ENCODE results near the gene VAMP2. TPM values are rescaled to one million over a fixed set of nuclear protein-coding genes. Genes with fewer than 3 reads are reported as not detected.

The VAMP2 gene
- total and polyA plus RNA-seq, 9 donors, result 35.5 to 233 (median 118) TPM

DNA sequence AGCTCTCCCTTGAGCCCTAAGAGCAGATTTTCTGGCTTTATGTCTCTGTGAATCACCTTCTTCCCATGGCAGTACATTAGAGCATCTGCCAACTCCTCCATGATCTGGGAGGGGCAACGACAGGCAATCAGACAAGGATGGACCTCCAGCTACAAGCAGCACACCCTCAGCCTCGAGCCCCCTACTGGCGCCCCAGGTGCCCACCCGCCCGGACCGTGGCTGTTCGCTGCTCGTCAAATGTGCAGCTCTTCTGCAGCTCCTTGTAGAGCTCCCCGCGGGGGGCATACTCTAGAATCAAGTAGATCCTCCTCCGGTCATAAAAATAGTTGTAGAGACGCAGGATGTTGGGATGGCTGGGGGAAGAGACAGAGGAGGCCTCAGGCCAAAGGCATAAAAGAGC lies 43.8 kb upstream of the VAMP2 start:
- no peak for DNase-seq
- no peaks in the 10 kb centered on the region for H3K36me3 ChIP-seq
- intact Hi-C loops (cut with DNase I), result no loop called here
- no peak overlapping the region for H3K4me3 ChIP-seq
- H3K27ac ChIP-seq, result no peak overlapping the region
- H3K27me3 ChIP-seq, result no peaks in the 10 kb centered on the region
- H3K4me1 ChIP-seq (ENCODE audit: insufficient read depth), result peaks cover 6% of the 10 kb centered on the region
- 85 to 89% (median 88%) methylated on average over 12 of the region's 12 CpGs for WGBS, 3 donors
- no peaks in the 10 kb centered on the region for H3K9me3 ChIP-seq
- TF ChIP-seq EP300 (IDR thresholded peaks at IDR 0.05) (no peak), POLR2A (IDR thresholded peaks at IDR 0.05) (no peak)
- TF ChIP-seq, protein P1, sequence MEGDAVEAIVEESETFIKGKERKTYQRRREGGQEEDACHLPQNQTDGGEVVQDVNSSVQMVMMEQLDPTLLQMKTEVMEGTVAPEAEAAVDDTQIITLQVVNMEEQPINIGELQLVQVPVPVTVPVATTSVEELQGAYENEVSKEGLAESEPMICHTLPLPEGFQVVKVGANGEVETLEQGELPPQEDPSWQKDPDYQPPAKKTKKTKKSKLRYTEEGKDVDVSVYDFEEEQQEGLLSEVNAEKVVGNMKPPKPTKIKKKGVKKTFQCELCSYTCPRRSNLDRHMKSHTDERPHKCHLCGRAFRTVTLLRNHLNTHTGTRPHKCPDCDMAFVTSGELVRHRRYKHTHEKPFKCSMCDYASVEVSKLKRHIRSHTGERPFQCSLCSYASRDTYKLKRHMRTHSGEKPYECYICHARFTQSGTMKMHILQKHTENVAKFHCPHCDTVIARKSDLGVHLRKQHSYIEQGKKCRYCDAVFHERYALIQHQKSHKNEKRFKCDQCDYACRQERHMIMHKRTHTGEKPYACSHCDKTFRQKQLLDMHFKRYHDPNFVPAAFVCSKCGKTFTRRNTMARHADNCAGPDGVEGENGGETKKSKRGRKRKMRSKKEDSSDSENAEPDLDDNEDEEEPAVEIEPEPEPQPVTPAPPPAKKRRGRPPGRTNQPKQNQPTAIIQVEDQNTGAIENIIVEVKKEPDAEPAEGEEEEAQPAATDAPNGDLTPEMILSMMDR (IDR thresholded peaks at IDR 0.05), result no peak

DNA sequence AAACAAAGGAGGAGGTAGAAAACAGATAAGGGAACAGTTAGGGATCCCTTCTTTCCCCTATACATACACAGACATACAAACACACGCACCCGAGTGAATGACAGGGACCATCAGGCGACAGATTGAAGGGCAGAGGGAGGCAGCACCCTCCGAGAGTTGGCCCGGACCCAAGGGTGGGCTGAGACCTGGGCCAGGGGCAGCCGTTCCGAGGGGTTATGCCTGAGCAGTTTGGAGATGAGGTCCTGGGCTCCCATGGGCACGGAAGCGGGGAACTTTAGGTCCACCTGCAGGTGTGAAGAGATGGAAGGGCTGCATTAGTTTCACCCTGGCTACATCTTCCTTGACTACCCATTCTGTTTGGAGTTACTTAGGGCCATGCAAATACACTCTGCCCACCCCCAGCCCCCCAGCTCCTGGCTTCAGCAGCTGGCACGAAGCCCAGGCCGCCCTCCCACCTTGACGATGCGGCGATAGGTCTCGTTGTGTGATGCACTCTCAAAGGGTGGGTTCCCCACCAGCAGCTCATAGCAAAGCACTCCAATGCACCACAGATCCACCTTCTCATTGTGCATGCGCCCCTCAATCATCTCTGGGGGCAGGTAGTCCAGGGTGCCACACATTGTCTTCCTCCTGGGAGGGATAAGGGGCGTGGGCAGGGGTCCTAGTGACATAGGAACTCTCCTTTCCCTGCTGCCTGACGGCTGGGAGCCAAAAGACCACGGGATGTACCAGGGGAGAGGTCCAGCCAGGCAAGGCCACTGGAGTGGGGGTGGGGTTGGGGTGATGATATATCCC lies 42.2 kb upstream of the VAMP2 start:
- H3K4me1 ChIP-seq (ENCODE audit: insufficient read depth), result peaks cover 2% of the 10 kb centered on the region
- H3K9me3 ChIP-seq, result no peaks in the 10 kb centered on the region
- TF ChIP-seq, protein P1 (IDR thresholded peaks at IDR 0.05), result no peak
- TF ChIP-seq POLR2A (IDR thresholded peaks at IDR 0.05), result no peak
- no peak for TF ChIP-seq EP300 (IDR thresholded peaks at IDR 0.05)
- no peak overlapping the region for H3K27ac ChIP-seq
- no peak for DNase-seq
- no peaks in the 10 kb centered on the region for H3K36me3 ChIP-seq
- WGBS, 3 donors, result 82 to 88% (median 82%) methylated on average over 19 of the region's 19 CpGs
- no peaks in the 10 kb centered on the region for H3K27me3 ChIP-seq
- H3K4me3 ChIP-seq, result no peak overlapping the region
- intact Hi-C loops (cut with DNase I), result no loop called here

DNA sequence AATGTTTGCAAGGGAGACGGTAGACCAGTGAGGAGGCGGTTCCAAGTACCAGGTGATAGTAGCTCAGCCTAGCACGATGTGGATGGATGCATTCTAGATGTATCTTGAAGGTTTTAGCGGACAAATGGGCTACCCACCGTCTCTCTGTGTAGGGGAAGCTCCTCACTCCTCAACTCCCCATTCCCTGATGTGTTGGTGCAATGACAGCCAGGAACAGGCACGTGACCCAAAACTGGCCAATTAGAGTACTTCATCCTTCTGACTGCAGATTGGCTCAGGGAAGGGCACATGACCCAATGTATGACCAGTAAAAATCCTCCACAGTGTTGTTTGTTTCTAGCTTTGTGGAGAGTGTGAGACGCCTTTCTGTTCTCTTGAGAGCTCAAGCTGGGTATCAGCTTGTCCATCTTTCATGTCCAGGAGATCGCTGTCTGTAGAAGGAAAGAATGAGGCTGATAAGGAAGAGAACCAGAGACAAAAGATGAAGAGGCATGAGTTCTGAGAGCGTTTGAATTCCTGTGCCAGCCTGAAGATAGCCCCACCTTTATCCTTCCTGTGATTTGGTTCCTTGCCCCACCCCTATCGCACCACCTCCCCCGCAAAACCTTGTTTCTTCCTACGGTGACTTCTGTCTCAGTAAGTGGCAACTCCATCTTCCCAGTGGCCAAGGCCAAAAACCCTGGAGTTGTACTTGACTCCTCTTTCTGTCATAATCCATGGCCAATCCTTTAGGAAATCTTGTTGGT lies 29.5 kb upstream of the VAMP2 start:
- no peaks in the 10 kb centered on the region for H3K9me3 ChIP-seq
- no peaks in the 10 kb centered on the region for H3K36me3 ChIP-seq
- H3K4me1 ChIP-seq (ENCODE audit: insufficient read depth), result peaks cover 16% of the 10 kb centered on the region
- no peaks in the 10 kb centered on the region for H3K27me3 ChIP-seq
- intact Hi-C loops (cut with DNase I), result no loop called here
- 5 to 7% (median 7%) methylated on average over 12 of the region's 12 CpGs for WGBS, 3 donors
- peak overlapping the region; percentile 39 for H3K4me3 ChIP-seq
- H3K27ac ChIP-seq, result peak overlapping the region; percentile 51 to 54
- DNase-seq, result peak; percentile 72 to 86 (median 74)
- TF ChIP-seq EP300 (IDR thresholded peaks at IDR 0.05) (no peak), POLR2A (IDR thresholded peaks at IDR 0.05) (peak; percentile 68)

DNA sequence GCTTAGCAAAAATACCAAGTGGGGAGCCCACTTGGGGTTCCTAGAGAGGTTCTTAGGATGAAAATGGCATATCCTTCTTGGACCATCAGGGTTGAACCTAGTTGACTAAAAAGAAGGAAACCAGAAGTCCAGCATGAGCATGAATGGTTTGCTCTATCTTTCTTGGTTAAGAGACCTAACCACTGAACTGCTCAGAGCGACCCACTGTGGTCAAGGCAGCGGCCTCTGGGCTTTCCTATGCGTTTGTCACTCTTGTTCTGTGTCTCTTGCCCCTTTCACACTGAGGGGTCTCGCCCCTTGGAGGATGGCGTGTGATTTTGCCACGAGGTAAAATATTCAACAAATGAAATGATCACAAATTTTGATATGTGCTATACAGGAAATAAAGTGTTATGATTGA lies 27.8 kb upstream of the VAMP2 start:
- Histone ChIP-seq H3K27ac (peak overlapping the region in 1 of 2 donors; percentile 44), H3K4me3 (no peak overlapping the region), H3K27me3 (no peaks in the 10 kb centered on the region), H3K36me3 (no peaks in the 10 kb centered on the region), H3K9me3 (no peaks in the 10 kb centered on the region), H3K4me1 (ENCODE audit: insufficient read depth) (peaks cover 16% of the 10 kb centered on the region)
- intact Hi-C loops (cut with DNase I), result no loop called here
- DNase-seq, result no peak
- 28 to 36% (median 35%) methylated on average over 6 of the region's 6 CpGs for WGBS, 3 donors
- TF ChIP-seq POLR2A (IDR thresholded peaks at IDR 0.05), result no peak
- TF ChIP-seq EP300 (IDR thresholded peaks at IDR 0.05), result no peak
- TF ChIP-seq, protein P1 (IDR thresholded peaks at IDR 0.05), result no peak

All from ovary (tissue), 9 donors.